ENCODE data around the gene TMEM119. TPM values are rescaled to one million over a fixed set of nuclear protein-coding genes. Genes with fewer than 3 reads are reported as not detected.

TMEM119 gene
- total and polyA plus RNA-seq, 2 experiments from 2014 or later = 0.21 to 0.48 TPM

DNA sequence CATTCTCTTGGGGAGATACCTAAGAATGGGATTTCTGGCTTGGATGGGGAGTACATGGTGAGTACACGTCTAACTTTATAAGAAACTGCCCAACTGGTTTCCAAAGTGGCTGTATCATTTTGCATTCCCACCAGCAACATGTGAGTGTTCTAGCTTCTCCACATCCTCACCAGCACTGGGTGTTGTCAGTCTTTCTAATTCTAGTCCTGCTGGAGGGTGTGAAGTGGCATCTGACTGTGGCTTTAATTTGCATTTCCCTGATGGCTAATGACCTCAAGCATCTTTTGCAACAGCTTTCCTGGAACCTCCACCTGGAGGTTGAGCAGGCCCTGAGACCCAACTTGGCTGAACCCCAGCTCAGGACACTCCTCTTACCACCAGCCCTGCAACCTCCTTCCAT, 18.0 kb upstream of the TMEM119 start:
- H3K9me3 ChIP-seq (ENCODE audit: low read depth) = no peaks in the 10 kb centered on the region
- H3K27ac ChIP-seq = no peak overlapping the region
- TF ChIP-seq, protein P1, sequence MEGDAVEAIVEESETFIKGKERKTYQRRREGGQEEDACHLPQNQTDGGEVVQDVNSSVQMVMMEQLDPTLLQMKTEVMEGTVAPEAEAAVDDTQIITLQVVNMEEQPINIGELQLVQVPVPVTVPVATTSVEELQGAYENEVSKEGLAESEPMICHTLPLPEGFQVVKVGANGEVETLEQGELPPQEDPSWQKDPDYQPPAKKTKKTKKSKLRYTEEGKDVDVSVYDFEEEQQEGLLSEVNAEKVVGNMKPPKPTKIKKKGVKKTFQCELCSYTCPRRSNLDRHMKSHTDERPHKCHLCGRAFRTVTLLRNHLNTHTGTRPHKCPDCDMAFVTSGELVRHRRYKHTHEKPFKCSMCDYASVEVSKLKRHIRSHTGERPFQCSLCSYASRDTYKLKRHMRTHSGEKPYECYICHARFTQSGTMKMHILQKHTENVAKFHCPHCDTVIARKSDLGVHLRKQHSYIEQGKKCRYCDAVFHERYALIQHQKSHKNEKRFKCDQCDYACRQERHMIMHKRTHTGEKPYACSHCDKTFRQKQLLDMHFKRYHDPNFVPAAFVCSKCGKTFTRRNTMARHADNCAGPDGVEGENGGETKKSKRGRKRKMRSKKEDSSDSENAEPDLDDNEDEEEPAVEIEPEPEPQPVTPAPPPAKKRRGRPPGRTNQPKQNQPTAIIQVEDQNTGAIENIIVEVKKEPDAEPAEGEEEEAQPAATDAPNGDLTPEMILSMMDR (IDR thresholded peaks at IDR 0.05; ENCODE audit: low read depth, low read length) = no peak
- H3K4me1 ChIP-seq (ENCODE audit: low read depth) = no peaks in the 10 kb centered on the region
- DNase-seq (ENCODE audit: low read depth in 1 of 2, low spot score in 1 of 2) = no peak
- no peak overlapping the region for H3K4me3 ChIP-seq
- no peaks in the 10 kb centered on the region for H3K36me3 ChIP-seq
- H3K27me3 ChIP-seq = no peaks in the 10 kb centered on the region

DNA sequence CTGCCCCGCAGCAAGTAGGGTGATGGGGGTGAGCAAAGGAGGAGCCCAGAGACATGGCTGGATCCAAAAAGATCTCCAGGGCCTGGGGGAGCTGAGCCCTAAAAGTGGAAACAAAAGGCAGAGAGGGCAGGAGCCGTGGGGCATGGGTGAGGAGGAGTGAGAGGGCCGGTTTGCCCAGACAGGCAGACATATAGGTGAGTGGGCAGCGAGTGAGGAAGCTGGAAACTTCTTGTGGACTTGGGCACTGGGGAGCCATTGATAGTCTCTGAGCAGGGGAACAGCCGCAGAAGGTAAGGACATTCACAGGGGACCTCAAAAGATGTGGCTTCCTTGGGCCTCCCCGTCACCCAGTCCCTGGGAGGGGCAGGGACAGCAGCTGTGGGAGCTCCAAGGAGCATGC, 16.8 kb upstream of the TMEM119 start:
- Histone ChIP-seq H3K9me3 (ENCODE audit: low read depth) (no peaks in the 10 kb centered on the region), H3K4me1 (ENCODE audit: low read depth) (peaks cover 4% of the 10 kb centered on the region), H3K4me3 (no peak overlapping the region), H3K27me3 (no peaks in the 10 kb centered on the region), H3K27ac (no peak overlapping the region), H3K36me3 (no peaks in the 10 kb centered on the region)
- no peak for DNase-seq (ENCODE audit: low read depth in 1 of 2, low spot score in 1 of 2)
- TF ChIP-seq, protein P1 (IDR thresholded peaks at IDR 0.05; ENCODE audit: low read depth, low read length) = no peak

DNA sequence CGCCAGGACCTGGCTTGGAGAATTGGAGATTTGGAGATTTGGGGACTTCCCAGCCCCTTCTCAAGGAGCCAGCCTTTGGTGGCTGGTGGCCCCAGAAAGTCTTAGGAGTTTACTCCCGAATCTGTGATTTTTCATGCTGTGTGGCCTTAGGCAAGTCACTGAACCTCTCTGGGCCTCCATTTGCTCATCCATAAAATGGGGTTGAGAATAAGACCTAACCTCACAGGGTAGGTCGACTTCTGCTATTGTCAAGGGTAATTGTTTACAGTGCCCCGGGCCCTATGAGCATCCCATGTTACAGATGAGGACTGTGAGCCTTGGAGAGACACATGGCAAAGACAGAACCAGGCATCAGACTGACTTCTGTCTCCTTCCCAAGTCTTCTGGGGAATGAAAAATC, 16.2 kb upstream of the TMEM119 start:
- peaks cover 8% of the 10 kb centered on the region for H3K4me1 ChIP-seq (ENCODE audit: low read depth)
- DNase-seq (ENCODE audit: low read depth in 1 of 2, low spot score in 1 of 2) = no peak

DNA sequence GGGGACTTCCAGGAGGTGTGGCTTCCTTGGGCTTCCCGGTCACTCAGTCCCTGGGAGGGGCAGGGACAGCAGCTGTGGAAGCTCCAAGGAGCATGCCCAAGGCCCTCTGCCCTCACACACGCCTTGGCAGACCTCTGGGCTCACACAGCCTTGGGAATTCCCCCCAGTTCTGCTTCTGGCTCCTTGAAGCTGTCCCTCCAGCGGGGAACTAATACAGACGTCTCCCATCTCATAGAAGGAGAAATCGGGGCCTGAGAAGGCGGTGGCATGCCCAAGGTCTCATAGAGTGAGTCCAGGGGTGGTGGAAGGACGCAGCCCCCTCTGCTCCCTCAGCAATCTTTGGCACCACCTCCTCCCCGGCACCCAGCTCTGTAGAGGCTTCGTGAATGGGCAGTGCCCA, 15.7 kb upstream of the TMEM119 start:
- Histone ChIP-seq H3K27me3 (no peaks in the 10 kb centered on the region), H3K36me3 (no peaks in the 10 kb centered on the region), H3K27ac (no peak overlapping the region), H3K9me3 (ENCODE audit: low read depth) (no peaks in the 10 kb centered on the region), H3K4me1 (ENCODE audit: low read depth) (peaks cover 8% of the 10 kb centered on the region), H3K4me3 (no peak overlapping the region)
- TF ChIP-seq, protein P1 (IDR thresholded peaks at IDR 0.05; ENCODE audit: low read depth, low read length) = no peak
- DNase-seq (ENCODE audit: low read depth in 1 of 2, low spot score in 1 of 2) = no peak

More for the DNA sequence above, 16.2 kb upstream of the TMEM119 start:
- H3K9me3 ChIP-seq (ENCODE audit: low read depth) = no peaks in the 10 kb centered on the region
- no peaks in the 10 kb centered on the region for H3K36me3 ChIP-seq
- H3K4me3 ChIP-seq = no peak overlapping the region
- H3K27me3 ChIP-seq = no peaks in the 10 kb centered on the region
- TF ChIP-seq, protein P1 (IDR thresholded peaks at IDR 0.05; ENCODE audit: low read depth, low read length) = no peak
- H3K27ac ChIP-seq = no peak overlapping the region

DNA sequence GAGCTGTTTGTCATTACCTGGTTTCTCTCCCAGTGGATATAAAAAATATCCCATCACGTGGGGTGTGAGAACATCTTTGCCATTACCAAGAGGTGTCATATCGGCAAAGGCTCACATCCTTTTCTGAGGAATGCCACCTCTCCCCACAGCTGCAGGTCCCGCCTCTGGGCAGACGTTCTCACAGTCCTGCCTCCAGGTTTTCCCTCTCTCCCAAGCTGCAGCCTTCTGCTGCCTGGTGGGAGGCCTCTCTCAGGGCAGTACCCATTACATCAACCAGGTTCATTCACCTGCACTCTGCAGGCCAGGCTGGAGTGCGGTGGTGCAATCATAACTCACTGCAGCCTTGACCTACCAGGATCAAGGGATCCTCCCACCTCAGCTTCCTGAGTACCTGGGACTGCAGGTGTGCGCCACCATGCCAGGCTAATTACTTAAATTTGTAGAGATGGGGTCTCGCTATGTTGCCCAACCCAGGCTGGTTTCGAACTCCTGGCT, 15.0 kb upstream of the TMEM119 start:
- Histone ChIP-seq H3K4me1 (ENCODE audit: low read depth) (peaks cover 8% of the 10 kb centered on the region), H3K27me3 (no peaks in the 10 kb centered on the region), H3K27ac (no peak overlapping the region), H3K36me3 (no peaks in the 10 kb centered on the region), H3K9me3 (ENCODE audit: low read depth) (no peaks in the 10 kb centered on the region), H3K4me3 (no peak overlapping the region)
- DNase-seq (ENCODE audit: low read depth in 1 of 2, low spot score in 1 of 2) = no peak
- TF ChIP-seq, protein P1 (IDR thresholded peaks at IDR 0.05; ENCODE audit: low read depth, low read length) = no peak
